Measurements from ENCODE around the gene RTKN2.

The RTKN2 gene

GRCh38 chr10:62188021-62188616, 80.5 kb downstream of the RTKN2 start:
- no peak for TF ChIP-seq GLIS3 (CRISPR knock-in tag; IDR thresholded peaks at IDR 0.05)
- TF ChIP-seq OSR1 (CRISPR knock-in tag; IDR thresholded peaks at IDR 0.05): no peak
- TF ChIP-seq ZFP3 (CRISPR knock-in tag; IDR thresholded peaks at IDR 0.05): no peak
- ATAC-seq: no peak

GRCh38 chr10:62186999-62187675, 81.5 kb downstream of the RTKN2 start:
- TF ChIP-seq PATZ1 (CRISPR knock-in tag; IDR thresholded peaks at IDR 0.05; ENCODE audit: borderline replicate concordance) (no peak), TCF4 (CRISPR knock-in tag; IDR thresholded peaks at IDR 0.05; ENCODE audit: borderline replicate concordance) (no peak), ISL1 (CRISPR knock-in tag; IDR thresholded peaks at IDR 0.05) (peak; percentile 90), POU6F1 (CRISPR knock-in tag; IDR thresholded peaks at IDR 0.05; ENCODE audit: borderline replicate concordance, low read depth) (no peak), RARB (CRISPR knock-in tag; IDR thresholded peaks at IDR 0.05) (no peak), CSDC2 (CRISPR knock-in tag; IDR thresholded peaks at IDR 0.05) (no peak), ZC3H10 (CRISPR knock-in tag; IDR thresholded peaks at IDR 0.05) (no peak), SNAI2 (CRISPR knock-in tag; IDR thresholded peaks at IDR 0.05) (peak; percentile 60; the same call in 1 of the 2 replicates), TOX (CRISPR knock-in tag; IDR thresholded peaks at IDR 0.05; ENCODE audit: borderline replicate concordance) (no peak), ZFP3 (CRISPR knock-in tag; IDR thresholded peaks at IDR 0.05) (no peak), ZFP30 (CRISPR knock-in tag; IDR thresholded peaks at IDR 0.05) (no peak), PPARA (CRISPR knock-in tag; IDR thresholded peaks at IDR 0.05; ENCODE audit: borderline replicate concordance) (no peak), GLIS3 (CRISPR knock-in tag; IDR thresholded peaks at IDR 0.05) (no peak)
- peak; percentile 62 for ATAC-seq

- TF ChIP-seq CREB5 (CRISPR knock-in tag; IDR thresholded peaks at IDR 0.05; ENCODE audit: low read depth) (no peak), RARB (CRISPR knock-in tag; IDR thresholded peaks at IDR 0.05) (no peak), PATZ1 (CRISPR knock-in tag; IDR thresholded peaks at IDR 0.05; ENCODE audit: borderline replicate concordance) (no peak), SNAI2 (CRISPR knock-in tag; IDR thresholded peaks at IDR 0.05) (no peak), CSDC2 (CRISPR knock-in tag; IDR thresholded peaks at IDR 0.05) (no peak), ZFP3 (CRISPR knock-in tag; IDR thresholded peaks at IDR 0.05) (no peak), CSRNP3 (CRISPR knock-in tag; IDR thresholded peaks at IDR 0.05) (no peak), BACH2 (CRISPR knock-in tag; IDR thresholded peaks at IDR 0.05; ENCODE audit: borderline replicate concordance) (no peak), ZNF70 (CRISPR knock-in tag; IDR thresholded peaks at IDR 0.05) (no peak), TOX (CRISPR knock-in tag; IDR thresholded peaks at IDR 0.05; ENCODE audit: borderline replicate concordance) (no peak), GLIS3 (CRISPR knock-in tag; IDR thresholded peaks at IDR 0.05) (no peak), ISL1 (CRISPR knock-in tag; IDR thresholded peaks at IDR 0.05) (no peak), ZC3H10 (CRISPR knock-in tag; IDR thresholded peaks at IDR 0.05) (no peak), ZNF8 (CRISPR knock-in tag; IDR thresholded peaks at IDR 0.05) (no peak), POU6F1 (CRISPR knock-in tag; IDR thresholded peaks at IDR 0.05; ENCODE audit: borderline replicate concordance, low read depth) (no peak)
- no peak for ATAC-seq
Measured at GRCh38 chr10:62185919-62186692, 82.5 kb downstream of the RTKN2 start.
